ENCODE results near the gene THSD4. TPM values are rescaled to one million over a fixed set of nuclear protein-coding genes. Genes with fewer than 3 reads are reported as not detected.

The THSD4 gene
- total RNA-seq, 1 experiment from 2014 or later, result 0.29 TPM

GRCh38 chr15:71736286-71736947, 621.1 kb downstream of the THSD4 start:
- TF ChIP-seq CTCF (IDR thresholded peaks at IDR 0.05; ENCODE audit: insufficient read depth in 1 of 2, low read depth in 1 of 2, low read length in 1 of 2, severe bottlenecking in 1 of 2, unreplicated experiment in 1 of 2), result no peak
- intact Hi-C loops (cut with micrococcal nuclease; ENCODE audit: unreplicated experiment), result no loop called here
- Mint-ChIP-seq H3K27ac (ENCODE audit: unreplicated experiment) (no peak overlapping the region), H3K4me3 (ENCODE audit: unreplicated experiment) (no peak overlapping the region), H3K4me1 (ENCODE audit: low read depth, unreplicated experiment) (peaks cover 13% of the 10 kb centered on the region), H3K27me3 (ENCODE audit: insufficient read depth, unreplicated experiment) (no peaks in the 10 kb centered on the region), H3K36me3 (ENCODE audit: insufficient read depth, unreplicated experiment) (no peaks in the 10 kb centered on the region), H3K9me3 (ENCODE audit: unreplicated experiment) (no peaks in the 10 kb centered on the region)
- DNase-seq, result no peak
- ChIA-PET CTCF (no interaction called here), POLR2A (no interaction called here)
- Histone ChIP-seq H3K36me3 (ENCODE audit: control insufficient read depth, insufficient read depth, low read length) (no peaks in the 10 kb centered on the region), H3K4me3 (ENCODE audit: low read depth, low read length) (no peak overlapping the region), H3K27me3 (replicated peaks; ENCODE audit: control insufficient read depth, insufficient read depth, low read length) (no peaks in the 10 kb centered on the region), H3K4me1 (peaks cover 41% of the 10 kb centered on the region), H3K9me3 (no peaks in the 10 kb centered on the region)
- BruUV-seq (replicated peaks), result no TSS peak

GRCh38 chr15:71737761-71738160, 622.5 kb downstream of the THSD4 start:
- ChIA-PET CTCF (no interaction called here), POLR2A (no interaction called here)
- no peaks in the 10 kb centered on the region for H3K9me3 ChIP-seq
- no TSS peak for BruUV-seq (replicated peaks)
- H3K9me3 Mint-ChIP-seq (ENCODE audit: unreplicated experiment), result no peaks in the 10 kb centered on the region
- H3K4me3 ChIP-seq (ENCODE audit: low read depth, low read length), result no peak overlapping the region
- no peak overlapping the region for H3K27ac Mint-ChIP-seq (ENCODE audit: unreplicated experiment)
- intact Hi-C loops (cut with micrococcal nuclease; ENCODE audit: unreplicated experiment), result no loop called here
- H3K36me3 ChIP-seq (ENCODE audit: control insufficient read depth, insufficient read depth, low read length), result no peaks in the 10 kb centered on the region
- peaks cover 33% of the 10 kb centered on the region for H3K4me1 ChIP-seq
- no peak overlapping the region for H3K4me3 Mint-ChIP-seq (ENCODE audit: unreplicated experiment)
- DNase-seq, result no peak
- H3K36me3 Mint-ChIP-seq (ENCODE audit: insufficient read depth, unreplicated experiment), result no peaks in the 10 kb centered on the region
- no peak for TF ChIP-seq CTCF (IDR thresholded peaks at IDR 0.05; ENCODE audit: insufficient read depth in 1 of 2, low read depth in 1 of 2, low read length in 1 of 2, severe bottlenecking in 1 of 2, unreplicated experiment in 1 of 2)
- no peaks in the 10 kb centered on the region for H3K27me3 ChIP-seq (replicated peaks; ENCODE audit: control insufficient read depth, insufficient read depth, low read length)
- no peaks in the 10 kb centered on the region for H3K27me3 Mint-ChIP-seq (ENCODE audit: insufficient read depth, unreplicated experiment)
- H3K4me1 Mint-ChIP-seq (ENCODE audit: low read depth, unreplicated experiment), result peaks cover 13% of the 10 kb centered on the region

GRCh38 chr15:71739355-71739754, 624.1 kb downstream of the THSD4 start:
- intact Hi-C loops (cut with micrococcal nuclease; ENCODE audit: unreplicated experiment), result no loop called here
- Mint-ChIP-seq H3K4me3 (ENCODE audit: unreplicated experiment) (no peak overlapping the region), H3K9me3 (ENCODE audit: unreplicated experiment) (no peaks in the 10 kb centered on the region), H3K27me3 (ENCODE audit: insufficient read depth, unreplicated experiment) (no peaks in the 10 kb centered on the region), H3K4me1 (ENCODE audit: low read depth, unreplicated experiment) (peaks cover 16% of the 10 kb centered on the region), H3K27ac (ENCODE audit: unreplicated experiment) (peak overlapping the region; percentile 34), H3K36me3 (ENCODE audit: insufficient read depth, unreplicated experiment) (no peaks in the 10 kb centered on the region)
- H3K4me3 ChIP-seq (ENCODE audit: low read depth, low read length), result no peak overlapping the region
- no peak for TF ChIP-seq CTCF (IDR thresholded peaks at IDR 0.05; ENCODE audit: insufficient read depth in 1 of 2, low read depth in 1 of 2, low read length in 1 of 2, severe bottlenecking in 1 of 2, unreplicated experiment in 1 of 2)
- no peaks in the 10 kb centered on the region for H3K9me3 ChIP-seq
- BruUV-seq (replicated peaks), result no TSS peak
- peaks cover 30% of the 10 kb centered on the region for H3K4me1 ChIP-seq
- no peak for DNase-seq
- ChIA-PET POLR2A (no interaction called here), CTCF (no interaction called here)
- H3K27me3 ChIP-seq (replicated peaks; ENCODE audit: control insufficient read depth, insufficient read depth, low read length), result no peaks in the 10 kb centered on the region
- no peaks in the 10 kb centered on the region for H3K36me3 ChIP-seq (ENCODE audit: control insufficient read depth, insufficient read depth, low read length)
